CD4-positive, alpha-beta T cell treated with Interleukin-4 for 4 hours (primary cell): ENCODE measurements around the gene RNF125.

Source experiments
- DNase-seq: peaks from one replicate; pipeline ENCODE4 v3.0.0-alpha.2; 2020

The RNF125 gene

GRCh38 chr18:32091724-32092421, 73.2 kb downstream of the RNF125 start, which contains the start of gene RNF138:
Gene RNF138, plus strand, starts transcription at chr18:32091874. Its CDS starts 903 bp downstream, at chr18:32092777.
- DNase-seq, result peak; percentile 82

GRCh38 chr18:32092422-32093101, 73.9 kb downstream of the RNF125 start:
- peak; percentile 98 for DNase-seq

GRCh38 chr18:32093102-32093511, 74.5 kb downstream of the RNF125 start:
- peak; percentile 34 for DNase-seq

- DNase-seq, result peak; percentile 36
These were observed 74.9 kb downstream of the RNF125 start for GRCh38 chr18:32093523-32093922.

- no peak for DNase-seq
These were observed 76.7 kb downstream of the RNF125 start for GRCh38 chr18:32095192-32095899.

- DNase-seq, result no peak
These were observed 77.2 kb downstream of the RNF125 start for GRCh38 chr18:32095900-32096229.

GRCh38 chr18:32096946-32097345, 78.3 kb downstream of the RNF125 start:
- DNase-seq, result peak; percentile 30

- no peak for DNase-seq
These were observed 85.9 kb downstream of the RNF125 start for GRCh38 chr18:32104516-32104915.

- no peak for DNase-seq
These were observed 91.4 kb downstream of the RNF125 start for GRCh38 chr18:32110005-32110404.

GRCh38 chr18:32111706-32112105, 93.1 kb downstream of the RNF125 start:
- no peak for DNase-seq

- DNase-seq, result no peak
These were observed 94.2 kb downstream of the RNF125 start for GRCh38 chr18:32112826-32113225.

- no peak for DNase-seq
These were observed 95.8 kb downstream of the RNF125 start for GRCh38 chr18:32114293-32114942.

GRCh38 chr18:32122039-32122438, 103.4 kb downstream of the RNF125 start:
- DNase-seq, result no peak
